Measurements from ENCODE around the gene DIP2C. TPM values are rescaled to one million over a fixed set of nuclear protein-coding genes. Genes with fewer than 3 reads are reported as not detected.

DIP2C gene
- total RNA-seq, 3 donors from 2014 or later: 17.1 to 48.2 (median 20.3) TPM

DNA sequence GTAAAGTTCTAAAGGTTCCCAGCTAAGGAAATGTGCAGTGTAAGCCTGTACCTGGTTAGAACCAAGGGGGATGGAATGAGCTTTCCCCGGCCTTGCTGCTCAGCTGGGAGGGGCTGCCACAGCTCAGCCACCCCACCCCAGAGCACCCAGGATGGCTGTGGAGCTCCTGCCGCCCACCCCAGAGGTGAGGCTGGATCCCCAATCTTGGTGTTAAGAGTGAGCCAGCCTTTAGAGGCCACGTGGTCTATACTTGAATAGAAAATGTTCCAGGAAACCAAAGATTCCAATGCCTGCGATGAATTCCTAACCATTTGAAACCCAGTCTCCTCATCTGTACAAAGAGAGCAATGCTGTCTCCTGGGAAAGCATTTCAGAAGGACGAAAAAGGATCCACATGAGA lies 16.5 kb downstream of the DIP2C start:
- H3K36me3 ChIP-seq: no peaks in the 10 kb centered on the region
- no peaks in the 10 kb centered on the region for H3K27me3 ChIP-seq
- no peak overlapping the region for H3K27ac ChIP-seq
- no peak for DNase-seq (ENCODE audit: low spot score in 2 of 2)
- H3K4me3 ChIP-seq: no peak overlapping the region
- TF ChIP-seq POLR2A (IDR thresholded peaks at IDR 0.05) (no peak), POLR2AphosphoS5 (IDR thresholded peaks at IDR 0.05) (no peak)
- TF ChIP-seq, protein P1, sequence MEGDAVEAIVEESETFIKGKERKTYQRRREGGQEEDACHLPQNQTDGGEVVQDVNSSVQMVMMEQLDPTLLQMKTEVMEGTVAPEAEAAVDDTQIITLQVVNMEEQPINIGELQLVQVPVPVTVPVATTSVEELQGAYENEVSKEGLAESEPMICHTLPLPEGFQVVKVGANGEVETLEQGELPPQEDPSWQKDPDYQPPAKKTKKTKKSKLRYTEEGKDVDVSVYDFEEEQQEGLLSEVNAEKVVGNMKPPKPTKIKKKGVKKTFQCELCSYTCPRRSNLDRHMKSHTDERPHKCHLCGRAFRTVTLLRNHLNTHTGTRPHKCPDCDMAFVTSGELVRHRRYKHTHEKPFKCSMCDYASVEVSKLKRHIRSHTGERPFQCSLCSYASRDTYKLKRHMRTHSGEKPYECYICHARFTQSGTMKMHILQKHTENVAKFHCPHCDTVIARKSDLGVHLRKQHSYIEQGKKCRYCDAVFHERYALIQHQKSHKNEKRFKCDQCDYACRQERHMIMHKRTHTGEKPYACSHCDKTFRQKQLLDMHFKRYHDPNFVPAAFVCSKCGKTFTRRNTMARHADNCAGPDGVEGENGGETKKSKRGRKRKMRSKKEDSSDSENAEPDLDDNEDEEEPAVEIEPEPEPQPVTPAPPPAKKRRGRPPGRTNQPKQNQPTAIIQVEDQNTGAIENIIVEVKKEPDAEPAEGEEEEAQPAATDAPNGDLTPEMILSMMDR (IDR thresholded peaks at IDR 0.05): no peak
- no peaks in the 10 kb centered on the region for H3K4me1 ChIP-seq
- no peaks in the 10 kb centered on the region for H3K9me3 ChIP-seq
- intact Hi-C loops (cut with DNase I; ENCODE audit: low total_unique reads): no loop called here

DNA sequence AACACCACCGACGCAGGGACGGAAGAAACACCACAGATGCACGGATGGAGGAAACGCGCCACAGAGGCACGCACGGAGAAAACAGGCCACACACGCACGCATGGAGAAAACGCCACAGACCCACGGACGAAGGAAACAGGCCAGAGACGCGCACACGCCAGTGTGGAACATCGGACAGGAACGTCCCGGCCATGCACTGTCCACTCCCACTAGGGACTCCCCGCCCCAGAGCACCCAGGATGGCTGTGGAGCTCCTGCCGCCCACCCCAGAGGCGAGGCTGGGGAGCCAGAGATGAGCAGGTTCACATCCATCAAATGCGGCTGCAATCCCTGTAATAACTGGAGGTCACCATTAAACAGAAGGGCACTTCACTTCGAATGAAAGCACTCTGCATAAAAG lies 17.3 kb downstream of the DIP2C start:
- DNase-seq (ENCODE audit: low spot score in 2 of 2): no peak
- Histone ChIP-seq H3K4me1 (no peaks in the 10 kb centered on the region), H3K9me3 (no peaks in the 10 kb centered on the region), H3K4me3 (no peak overlapping the region), H3K36me3 (no peaks in the 10 kb centered on the region), H3K27me3 (no peaks in the 10 kb centered on the region), H3K27ac (no peak overlapping the region)
- TF ChIP-seq POLR2AphosphoS5 (IDR thresholded peaks at IDR 0.05) (no peak), POLR2A (IDR thresholded peaks at IDR 0.05) (no peak)
- TF ChIP-seq, protein P1 (IDR thresholded peaks at IDR 0.05): no peak
- intact Hi-C loops (cut with DNase I; ENCODE audit: low total_unique reads): no loop called here

DNA sequence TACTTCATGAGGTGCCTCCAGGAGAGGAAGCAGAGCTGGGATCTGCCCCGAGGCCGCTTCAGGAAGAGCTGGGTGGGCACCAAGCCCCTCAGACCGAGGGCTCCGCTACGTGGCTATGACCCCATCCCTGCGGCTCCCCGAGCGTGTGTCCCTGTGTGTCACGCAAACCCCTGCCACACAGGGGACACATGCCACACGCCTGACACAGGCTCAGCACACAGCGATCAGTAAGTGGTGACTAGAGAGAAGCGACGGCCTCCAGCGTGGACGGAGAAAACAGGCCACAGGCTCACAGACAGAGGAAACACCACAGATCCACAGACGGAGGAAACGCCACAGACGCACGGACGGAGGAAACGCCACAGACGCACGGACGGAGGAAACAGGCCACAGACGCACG lies 18.5 kb downstream of the DIP2C start:
- intact Hi-C loops (cut with DNase I; ENCODE audit: low total_unique reads): no loop called here
- TF ChIP-seq, protein P1 (IDR thresholded peaks at IDR 0.05): no peak
- no peak for TF ChIP-seq POLR2AphosphoS5 (IDR thresholded peaks at IDR 0.05)
- no peak for TF ChIP-seq POLR2A (IDR thresholded peaks at IDR 0.05)
- Histone ChIP-seq H3K4me1 (no peaks in the 10 kb centered on the region), H3K27me3 (no peaks in the 10 kb centered on the region), H3K4me3 (no peak overlapping the region), H3K36me3 (no peaks in the 10 kb centered on the region), H3K9me3 (no peaks in the 10 kb centered on the region), H3K27ac (no peak overlapping the region)
- no peak for DNase-seq (ENCODE audit: low spot score in 2 of 2)

DNA sequence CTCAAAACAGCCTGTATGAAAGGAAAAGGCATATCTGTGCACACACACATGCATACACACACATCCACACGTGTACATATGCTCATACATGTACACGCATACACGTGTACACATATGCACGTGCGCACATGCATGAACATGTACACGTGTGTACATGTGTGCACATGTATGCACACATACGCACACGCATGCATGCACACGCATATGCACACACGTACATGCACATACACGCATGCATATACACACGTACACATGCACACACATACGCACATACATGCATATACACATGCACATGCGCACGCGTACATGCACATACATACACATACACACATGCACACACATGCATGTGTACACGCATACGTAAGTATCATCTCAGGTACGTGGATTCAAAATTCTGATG lies 19.4 kb downstream of the DIP2C start:
- Histone ChIP-seq H3K4me1 (no peaks in the 10 kb centered on the region), H3K27ac (no peak overlapping the region), H3K4me3 (no peak overlapping the region), H3K36me3 (no peaks in the 10 kb centered on the region), H3K9me3 (no peaks in the 10 kb centered on the region), H3K27me3 (no peaks in the 10 kb centered on the region)
- intact Hi-C loops (cut with DNase I; ENCODE audit: low total_unique reads): no loop called here
- TF ChIP-seq, protein P1 (IDR thresholded peaks at IDR 0.05): no peak
- TF ChIP-seq POLR2AphosphoS5 (IDR thresholded peaks at IDR 0.05): no peak
- TF ChIP-seq POLR2A (IDR thresholded peaks at IDR 0.05): no peak
- no peak for DNase-seq (ENCODE audit: low spot score in 2 of 2)

DNA sequence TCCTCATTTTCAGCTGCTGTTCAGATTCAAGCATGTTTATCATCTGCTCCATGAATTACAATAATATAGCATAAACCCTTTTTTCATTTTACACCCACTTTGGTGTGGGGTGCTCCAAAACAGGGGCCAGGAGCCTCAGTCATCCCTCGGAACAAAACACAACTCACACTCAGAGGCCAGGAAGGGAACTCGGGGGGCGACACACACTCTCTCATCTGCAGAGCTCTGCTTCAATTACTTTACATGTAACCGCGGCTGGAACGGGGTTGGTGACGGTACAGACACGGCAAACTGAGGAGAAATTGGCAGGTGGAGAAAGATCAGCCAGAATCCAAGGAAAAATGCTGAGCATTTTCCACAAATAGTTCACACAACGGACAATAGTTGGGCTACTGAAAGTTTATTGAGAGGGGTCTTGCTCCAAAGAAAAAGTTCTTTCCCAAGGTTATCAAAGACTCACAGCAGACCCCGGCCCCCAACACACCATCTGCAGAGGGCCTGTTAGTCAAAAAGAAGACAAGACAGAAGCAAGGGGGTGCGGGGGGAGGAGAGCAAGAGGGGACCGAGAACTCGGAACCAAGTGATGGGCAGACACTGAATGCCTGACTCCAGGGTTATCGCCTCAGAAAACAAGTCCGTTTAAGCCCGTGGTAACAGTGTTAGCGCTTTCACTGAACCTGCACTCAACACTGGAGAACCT lies 20.5 kb downstream of the DIP2C start:
- intact Hi-C loops (cut with DNase I; ENCODE audit: low total_unique reads): no loop called here
- no peak for DNase-seq (ENCODE audit: low spot score in 2 of 2)
- no peaks in the 10 kb centered on the region for H3K4me1 ChIP-seq

More for the DNA sequence above, 20.5 kb downstream of the DIP2C start:
- Histone ChIP-seq H3K27me3 (no peaks in the 10 kb centered on the region), H3K9me3 (no peaks in the 10 kb centered on the region), H3K36me3 (no peaks in the 10 kb centered on the region), H3K4me3 (no peak overlapping the region), H3K27ac (no peak overlapping the region)
- no peak for TF ChIP-seq POLR2A (IDR thresholded peaks at IDR 0.05)
- TF ChIP-seq POLR2AphosphoS5 (IDR thresholded peaks at IDR 0.05): no peak
- TF ChIP-seq, protein P1 (IDR thresholded peaks at IDR 0.05): no peak
